WI38 (cell line): ENCODE data around the gene SMIM33.

Source experiments
- H3K4me3 ChIP-seq: 2 replicates; pipeline ENCODE4 v1.5.1; 2011; ENCODE audit warnings: low read depth, mild to moderate bottlenecking, control low read depth, low read length
- TF ChIP-seq, protein P1 (sequence below): IDR thresholded peaks from 2 replicates; pipeline ENCODE4 v1.5.1; 2012; ENCODE audit warnings: low read depth, mild to moderate bottlenecking, control low read depth, low read length

Gene SMIM33

DNA sequence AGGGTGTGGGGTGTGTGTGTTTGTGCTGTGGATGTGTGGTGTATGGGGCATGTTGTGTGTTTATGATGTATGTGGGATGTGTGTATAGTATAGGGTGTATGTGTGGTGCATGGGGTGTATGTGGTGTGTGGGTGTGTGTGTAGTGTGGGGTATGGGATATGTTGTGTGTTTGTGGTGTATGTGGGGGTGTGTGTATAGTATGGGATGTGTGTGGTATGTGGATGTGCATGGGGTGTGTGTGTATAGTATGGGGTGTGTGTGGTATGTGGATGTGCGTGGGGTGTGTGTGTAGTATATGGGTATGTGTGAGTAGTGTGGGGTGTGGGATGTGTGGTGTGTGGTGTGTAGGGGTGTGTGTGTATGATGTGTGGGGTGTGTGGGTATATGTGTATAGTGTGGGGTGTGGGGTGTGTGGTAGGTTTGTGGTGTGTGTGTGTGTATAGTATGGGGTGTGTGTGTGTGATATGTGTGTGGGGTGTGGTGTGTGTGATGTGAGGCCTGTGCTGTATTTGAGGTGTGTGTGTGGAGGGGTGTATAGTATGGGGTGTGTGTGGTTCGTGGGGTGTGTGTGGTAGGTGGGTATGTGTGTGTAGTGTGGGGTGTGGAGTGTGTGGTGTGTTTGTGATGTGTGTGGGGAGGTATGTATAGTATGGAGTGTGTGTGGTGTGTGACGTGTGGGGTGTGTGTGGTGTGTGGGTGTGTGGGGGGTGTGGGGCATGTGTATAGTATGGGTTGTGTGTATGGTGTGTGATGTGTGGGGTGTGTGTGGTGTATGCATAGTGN is 18.7 kb upstream of the SMIM33 start:
- TF ChIP-seq, protein P1, sequence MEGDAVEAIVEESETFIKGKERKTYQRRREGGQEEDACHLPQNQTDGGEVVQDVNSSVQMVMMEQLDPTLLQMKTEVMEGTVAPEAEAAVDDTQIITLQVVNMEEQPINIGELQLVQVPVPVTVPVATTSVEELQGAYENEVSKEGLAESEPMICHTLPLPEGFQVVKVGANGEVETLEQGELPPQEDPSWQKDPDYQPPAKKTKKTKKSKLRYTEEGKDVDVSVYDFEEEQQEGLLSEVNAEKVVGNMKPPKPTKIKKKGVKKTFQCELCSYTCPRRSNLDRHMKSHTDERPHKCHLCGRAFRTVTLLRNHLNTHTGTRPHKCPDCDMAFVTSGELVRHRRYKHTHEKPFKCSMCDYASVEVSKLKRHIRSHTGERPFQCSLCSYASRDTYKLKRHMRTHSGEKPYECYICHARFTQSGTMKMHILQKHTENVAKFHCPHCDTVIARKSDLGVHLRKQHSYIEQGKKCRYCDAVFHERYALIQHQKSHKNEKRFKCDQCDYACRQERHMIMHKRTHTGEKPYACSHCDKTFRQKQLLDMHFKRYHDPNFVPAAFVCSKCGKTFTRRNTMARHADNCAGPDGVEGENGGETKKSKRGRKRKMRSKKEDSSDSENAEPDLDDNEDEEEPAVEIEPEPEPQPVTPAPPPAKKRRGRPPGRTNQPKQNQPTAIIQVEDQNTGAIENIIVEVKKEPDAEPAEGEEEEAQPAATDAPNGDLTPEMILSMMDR, result no peak
- no peak overlapping the region for H3K4me3 ChIP-seq

DNA sequence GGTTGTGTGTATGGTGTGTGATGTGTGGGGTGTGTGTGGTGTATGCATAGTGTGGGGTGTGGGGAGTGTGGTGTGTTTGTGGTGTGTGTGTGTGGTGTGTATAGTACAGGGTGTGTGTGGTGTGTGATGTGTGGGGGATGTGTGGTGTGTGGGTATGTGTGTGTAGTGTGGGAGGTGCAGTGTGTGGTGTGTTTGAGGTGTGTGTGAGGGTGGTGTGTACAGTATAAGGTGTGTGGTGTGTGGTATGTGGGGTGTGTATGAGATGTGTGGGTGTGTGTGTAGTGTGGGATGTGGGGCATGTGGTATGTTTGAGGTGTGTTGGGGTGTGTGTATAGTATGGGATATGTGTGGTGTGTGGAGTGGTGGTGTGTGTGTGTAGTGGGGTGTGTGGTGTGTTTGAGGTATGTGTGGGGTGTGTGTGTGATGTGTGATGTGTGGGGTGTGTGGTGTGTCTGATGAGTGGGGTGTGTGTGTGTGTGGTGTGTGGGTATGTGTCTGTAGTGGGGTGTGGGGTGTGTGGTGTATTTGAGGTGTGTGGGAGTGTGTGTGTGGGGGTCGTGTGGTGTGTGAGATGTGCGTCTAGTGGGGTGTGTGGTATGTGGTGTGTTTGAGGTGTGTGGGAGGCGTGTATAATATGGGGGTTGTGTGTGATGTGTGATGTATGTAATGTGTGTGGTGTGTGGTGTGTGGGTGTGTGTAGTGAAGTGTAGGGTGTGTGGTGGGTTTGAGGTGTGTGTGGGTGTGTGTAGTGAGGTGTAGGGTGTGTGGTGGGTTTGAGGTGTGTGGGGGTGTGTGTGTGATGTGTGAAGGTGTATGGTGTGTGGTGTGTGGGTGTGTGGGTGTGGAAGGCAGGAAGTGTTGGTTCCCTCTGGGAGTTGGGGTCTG is 16.9 kb upstream of the SMIM33 start:
- TF ChIP-seq, protein P1, result no peak
- H3K4me3 ChIP-seq, result no peak overlapping the region

DNA sequence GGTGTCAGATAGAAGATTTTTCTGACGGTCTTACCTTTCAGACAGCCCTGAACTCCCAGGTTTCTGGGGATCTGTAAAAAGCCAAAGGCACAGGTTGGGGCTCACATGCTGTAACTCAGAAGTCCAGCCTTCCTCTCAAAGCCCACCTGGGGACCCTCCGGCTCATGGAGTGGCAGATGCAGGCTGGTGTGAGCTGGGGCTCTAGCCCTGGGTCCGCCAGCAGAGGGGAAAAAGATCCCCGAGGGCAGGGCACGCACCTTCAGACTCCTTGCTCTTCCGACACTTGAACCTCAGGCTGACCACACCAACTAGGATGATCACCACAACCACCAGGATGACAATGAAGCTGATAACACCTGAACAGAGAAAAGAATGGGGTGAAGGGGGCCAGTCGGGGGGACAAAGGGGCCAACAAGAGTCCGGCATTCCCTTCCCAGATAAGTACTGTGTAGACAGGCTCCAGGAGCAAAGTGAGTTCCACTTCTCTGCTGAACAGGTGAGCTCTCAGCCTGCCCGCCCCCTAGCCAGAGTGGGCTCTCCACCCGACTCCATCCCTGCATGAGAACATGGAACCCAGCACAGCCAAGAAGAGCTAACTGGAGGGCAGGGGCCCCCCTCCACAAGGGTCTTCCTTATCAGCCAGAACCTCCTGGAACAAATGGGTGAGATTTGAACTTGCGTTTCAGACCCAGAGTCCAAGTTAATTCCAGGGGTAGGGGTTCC is 16.1 kb upstream of the SMIM33 start:
- H3K4me3 ChIP-seq, result no peak overlapping the region
- TF ChIP-seq, protein P1, result no peak

DNA sequence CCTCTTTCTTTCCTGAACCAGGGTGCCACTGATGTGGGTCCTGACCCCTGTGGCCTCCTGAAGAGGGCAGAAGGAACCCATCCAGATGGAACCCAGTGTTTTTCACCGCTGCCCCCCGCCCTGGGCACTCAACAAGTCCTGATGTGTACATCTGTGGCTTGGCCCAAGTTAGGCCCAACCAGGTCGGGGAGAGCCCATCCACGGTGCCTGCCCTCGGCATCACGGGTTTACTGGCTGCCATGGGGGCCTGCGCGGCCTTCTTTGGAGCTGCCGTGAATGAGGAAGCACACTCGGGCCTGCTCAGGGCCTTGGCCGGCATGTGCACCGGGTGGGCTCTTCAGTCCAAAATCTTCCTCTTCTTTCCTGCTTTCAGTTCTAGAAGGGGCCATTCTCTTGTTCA is 14.0 kb upstream of the SMIM33 start:
- TF ChIP-seq, protein P1, result no peak
- H3K4me3 ChIP-seq, result no peak overlapping the region

DNA sequence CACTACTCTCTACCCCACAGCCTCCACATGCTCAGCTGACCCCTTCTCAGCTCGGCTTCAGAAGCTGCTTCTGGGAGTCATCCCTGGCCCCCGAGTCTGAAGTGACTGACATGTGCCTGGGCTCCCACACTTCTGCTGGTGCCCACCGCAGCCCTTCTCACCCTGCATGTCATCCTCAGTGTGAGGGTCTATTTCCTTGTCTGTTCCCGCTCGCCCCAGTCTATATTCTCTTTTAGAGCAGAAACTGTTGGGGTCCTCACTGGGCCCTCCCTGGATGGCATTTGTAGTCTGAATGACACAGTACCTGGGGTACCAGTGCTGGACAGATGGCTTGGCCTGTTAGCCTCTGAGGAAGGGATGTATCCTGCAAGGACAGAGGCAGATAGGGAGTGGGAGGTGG is 13.6 kb upstream of the SMIM33 start:
- H3K4me3 ChIP-seq, result no peak overlapping the region
- TF ChIP-seq, protein P1, result no peak

DNA sequence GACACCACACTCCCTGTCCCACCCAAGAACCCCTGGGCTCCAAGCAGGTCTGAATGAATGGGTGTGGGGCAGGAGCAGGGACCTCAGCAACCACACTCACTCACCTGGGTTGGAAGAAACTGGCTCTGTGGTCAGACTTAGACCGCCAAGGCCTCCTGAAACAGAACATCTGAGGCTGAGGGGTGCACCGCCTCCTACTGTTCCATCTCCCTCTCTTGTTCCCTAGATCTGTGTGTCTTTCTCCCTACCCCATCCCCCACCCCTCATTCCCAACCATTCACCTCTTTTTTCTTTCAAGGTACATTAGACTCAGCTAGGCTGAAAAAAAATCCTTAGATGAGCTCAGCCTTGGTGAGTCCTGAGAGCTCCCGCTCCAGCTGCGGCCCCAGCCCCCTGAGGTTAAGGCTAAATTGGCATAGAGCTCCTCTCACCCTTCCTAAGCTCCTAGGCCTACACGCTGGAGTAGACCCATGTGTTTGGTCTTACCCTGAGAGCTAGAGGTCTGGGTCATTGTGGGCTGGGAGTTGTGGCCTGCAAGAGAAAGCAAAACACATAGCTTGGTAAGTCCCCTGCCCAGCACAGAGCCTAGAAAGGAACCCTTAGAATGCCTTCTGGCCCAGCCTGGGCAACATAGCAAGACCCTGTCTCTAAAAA is 13.0 kb upstream of the SMIM33 start:
- H3K4me3 ChIP-seq, result no peak overlapping the region
- TF ChIP-seq, protein P1, result no peak
